HepG2 (cell line): ENCODE results near the gene CPSF7. TPM values are rescaled to one million over a fixed set of nuclear protein-coding genes. Genes with fewer than 3 reads are reported as not detected.

Experiments used
- ATAC-seq: fragments of 200-7000 bp; cut with Tn5 transposase; 3 replicates; pipeline ENCODE4 v1.9.1; 2020; ENCODE audit warnings: mild to moderate bottlenecking, moderate library complexity
- BruUV-seq: library from RNA; stranded (reverse); fragments of 400-500 nt; replicated peaks from 2 replicates; lab custom pipeline; 2021; lab: Mats Ljungman, UMichigan
- CTCF ChIA-PET: fragments of 300-600 bp; formaldehyde crosslinking; extraction: SDS; loops from one replicate; lab custom pipeline; 2021; ENCODE audit warnings: low total read pairs, inconsistent platforms, low intra/inter-chr PET ratio; lab: Yijun Ruan, JAX
- POLR2A ChIA-PET: fragments of 350-600 bp; sonication (Branson Sonifier 250); formaldehyde crosslinking; loops from one replicate; lab custom pipeline; 2020; ENCODE audit warnings: antibody characterized with exemption, inconsistent platforms; lab: Yijun Ruan, JAX
- DNase-seq: peaks from one replicate; pipeline ENCODE4 v3.0.0-alpha.2; 2015; ENCODE audit warnings: low spot score
- FAIRE-seq: peaks from 3 replicates; lab custom pipeline; 2011; peaks lifted over from hg19 to GRCh38; lab: Jason Lieb, UNC
- H2AFZ ChIP-seq: one replicate; pipeline ENCODE4 v1.6.1; 2011; ENCODE audit warnings: low read length, inconsistent platforms
- H3K27ac ChIP-seq: fragments of 300-600 bp; 3 replicates; pipeline ENCODE4 v1.8.0; 2011; ENCODE audit warnings: mixed run types, mild to moderate bottlenecking, mixed read lengths, low read length, inconsistent platforms; ENCODE audit not compliant: insufficient read depth; ENCODE audit errors: extremely low read length
- H3K27me3 ChIP-seq, 2 experiments: fragments of 200-600 bp in 1 of 2; 2 replicates in 1 of 2; 3 replicates in 1 of 2; pipeline versions ENCODE4 v1.6.0 to v1.8.0; 2011; ENCODE audit warnings: low read length in 2 of 2, mild to moderate bottlenecking in 2 of 2, moderate library complexity in 2 of 2, inconsistent platforms in 1 of 2; ENCODE audit not compliant: insufficient read depth in 2 of 2, control insufficient read depth in 1 of 2
- H3K36me3 ChIP-seq, 2 experiments: fragments of 200-600 bp in 1 of 2; replicated peaks in 1 of 2; 2 replicates in 1 of 2; 3 replicates in 1 of 2; pipeline versions ENCODE4 v1.5.1 to v1.8.0; 2011; ENCODE audit warnings: low read length in 2 of 2, inconsistent platforms in 1 of 2; ENCODE audit not compliant: insufficient read depth in 2 of 2, control insufficient read depth in 1 of 2
- H3K4me1 ChIP-seq: 2 replicates; pipeline ENCODE4 v1.5.1; 2012; ENCODE audit warnings: low read length, inconsistent platforms; ENCODE audit not compliant: insufficient read depth
- H3K4me2 ChIP-seq: 2 replicates; pipeline ENCODE4 v1.6.0; 2011; ENCODE audit warnings: low read depth, low read length, inconsistent platforms
- H3K4me3 ChIP-seq, 3 experiments: fragments of 200-600 bp in 1 of 3; sonication (generic), shearing (Covaris generic) in 1 of 3; replicated peaks in 1 of 3; 2 replicates each; pipeline ENCODE4 v1.5.1; 2011 to 2016; ENCODE audit warnings: low read length in 3 of 3, inconsistent platforms in 2 of 3, low read depth in 2 of 3, mild to moderate bottlenecking in 2 of 3, control low read depth in 1 of 3, mixed read lengths in 1 of 3; ENCODE audit not compliant: insufficient read depth in 1 of 3
- H3K79me2 ChIP-seq: one replicate; pipeline ENCODE4 v1.6.1; 2011; ENCODE audit warnings: low read length, inconsistent platforms; ENCODE audit not compliant: insufficient read depth
- H3K9ac ChIP-seq: 2 replicates; pipeline ENCODE4 v1.6.0; 2011; ENCODE audit warnings: mild to moderate bottlenecking, low read depth, low read length, inconsistent platforms; ENCODE audit not compliant: insufficient read depth
- H3K9me3 ChIP-seq: 2 replicates; pipeline ENCODE4 v1.5.1; 2012; ENCODE audit warnings: mild to moderate bottlenecking, low read length
- H4K20me1 ChIP-seq: 2 replicates; pipeline ENCODE4 v1.6.0; 2011; ENCODE audit warnings: inconsistent platforms, mild to moderate bottlenecking, low read length, moderate library complexity; ENCODE audit not compliant: insufficient read depth
- ATF7 ChIP-seq, 2 experiments: fragments of 450-650 bp in 1 of 2; sonication (generic) in 1 of 2; formaldehyde crosslinking in 1 of 2; IDR thresholded peaks; 2 replicates each; pipeline versions ENCODE4 v1.4.0 to v1.6.1; 2016 to 2020; ENCODE audit warnings: antibody characterized with exemption in 1 of 2, mild to moderate bottlenecking in 1 of 2, missing genetic modification reagents in 1 of 2
- FOXP1 ChIP-seq, 2 experiments: fragments of 450-650 bp in 1 of 2; IDR thresholded peaks; 2 replicates each; pipeline ENCODE4 v1.6.1; 2017 to 2018; ENCODE audit warnings: antibody characterized with exemption in 1 of 2
- KLF9 ChIP-seq: IDR thresholded peaks from 2 replicates; pipeline ENCODE4 v1.6.1; 2016; ENCODE audit warnings: low read depth
- LCORL ChIP-seq, 2 experiments: fragments of 450-650 bp in 1 of 2; sonication (generic) in 1 of 2; formaldehyde crosslinking in 1 of 2; IDR thresholded peaks; 2 replicates each; pipeline versions ENCODE4 v1.5.0 to v1.6.1; 2017 to 2020; ENCODE audit warnings: antibody characterized with exemption in 1 of 2, missing genetic modification reagents in 1 of 2
- POLR2AphosphoS2 ChIP-seq: IDR thresholded peaks from 2 replicates; pipeline ENCODE4 v1.6.1; 2011; ENCODE audit warnings: low read depth, low read length, improper control_type of control experiment
- RBM22 ChIP-seq: fragments of 200-400 bp; formaldehyde crosslinking; optimal IDR thresholded peaks from 2 replicates; pipeline ENCODE3; 2017; ENCODE audit warnings: mild to moderate bottlenecking, low read length, moderate library complexity
- SRSF1 ChIP-seq: fragments of 200-400 bp; formaldehyde crosslinking; optimal IDR thresholded peaks from 2 replicates; pipeline ENCODE3; 2017; ENCODE audit warnings: mild to moderate bottlenecking, low read depth, low read length, moderate library complexity
- ZNF407 ChIP-seq: sonication (generic); formaldehyde crosslinking; IDR thresholded peaks from one replicate; pipeline ENCODE4 v1.5.1; 2020; ENCODE audit warnings: mild to moderate bottlenecking, missing genetic modification reagents; ENCODE audit errors: not compliant biosample characterization
- ZNF562 ChIP-seq: sonication (generic); formaldehyde crosslinking; IDR thresholded peaks from 2 replicates; pipeline ENCODE4 v1.8.0; 2022; ENCODE audit warnings: missing genetic modification reagents, borderline replicate concordance
- ZNF629 ChIP-seq: sonication (generic); formaldehyde crosslinking; conservative IDR thresholded peaks from 2 replicates; pipeline ENCODE4 v1.5.0; 2020; ENCODE audit warnings: missing genetic modification reagents
- ZNF816 ChIP-seq: sonication (generic); formaldehyde crosslinking; IDR thresholded peaks from 2 replicates; pipeline ENCODE4 v1.8.0; 2022; ENCODE audit warnings: missing genetic modification reagents, mild to moderate bottlenecking, borderline replicate concordance
- ZNF841 ChIP-seq: sonication (generic); formaldehyde crosslinking; IDR thresholded peaks from 2 replicates; pipeline ENCODE4 v1.8.1; 2023; ENCODE audit warnings: missing genetic modification reagents, borderline replicate concordance
- ZSCAN25 ChIP-seq: sonication (generic); formaldehyde crosslinking; IDR thresholded peaks from 2 replicates; pipeline ENCODE4 v1.8.0; 2022; ENCODE audit warnings: mild to moderate bottlenecking, missing genetic modification reagents
- WGBS: methylation state at CpG from one replicate; pipeline ENCODE4 v1.1.6; 2017; ENCODE audit warnings: low lambda C conversion rate; 5-methylcytosine and 5-hydroxymethylcytosine counted together
- in situ Hi-C: cut with HindIII; loops from 2 replicates; pipeline ENCODE4 v1.10.0; 2017; ENCODE audit warnings: low pct_unique_long_range_greater_than_20kb; ENCODE audit not compliant: extremely low pct_ligation_motif_present
- intact Hi-C: fragments of 100-400 bp; cut with micrococcal nuclease; formaldehyde crosslinking; loops from one replicate; pipeline ENCODE4 v1.10.0; 2022; ENCODE audit not compliant: unreplicated experiment
- polyA plus RNA-seq, 8 experiments: library from polyadenylated mRNA; depleted of rRNA in 3 of 8; stranded (reverse) in 7 of 8; unstranded in 1 of 8; fragments of >200 nt; fragmentation: Illumina TruSeq in 4 of 8; extraction: Trizol in 4 of 8; gene quantifications; 2 replicates each; pipeline versions ENCODE4 v1.2.1 to v1.2.3, GENCODE V29; 2011 to 2016; ENCODE audit warnings: low read depth in 4 of 8, missing spikeins in 1 of 8, mixed read lengths in 1 of 8; ENCODE audit not compliant: insufficient read depth in 1 of 8
- total RNA-seq, 5 experiments: library from RNA; depleted of rRNA; stranded (reverse); fragments of >200 nt; fragmentation: Illumina TruSeq; extraction: Trizol; gene quantifications; 2 replicates each; pipeline ENCODE4 v1.2.3, GENCODE V29; 2016; ENCODE audit warnings: low read depth in 1 of 5
- TF ChIP-seq, protein P1 (sequence below): sonication (generic); formaldehyde crosslinking; IDR thresholded peaks from 2 replicates; pipeline ENCODE4 v1.8.1; 2023; ENCODE audit warnings: missing genetic modification reagents, mild to moderate bottlenecking, borderline replicate concordance

Gene CPSF7
- total and polyA plus RNA-seq, 2 of the 13 experiments (the other 11 are each of a cell fraction or from before 2014, with no cell fraction given) = 34.1 to 36.8 TPM

DNA sequence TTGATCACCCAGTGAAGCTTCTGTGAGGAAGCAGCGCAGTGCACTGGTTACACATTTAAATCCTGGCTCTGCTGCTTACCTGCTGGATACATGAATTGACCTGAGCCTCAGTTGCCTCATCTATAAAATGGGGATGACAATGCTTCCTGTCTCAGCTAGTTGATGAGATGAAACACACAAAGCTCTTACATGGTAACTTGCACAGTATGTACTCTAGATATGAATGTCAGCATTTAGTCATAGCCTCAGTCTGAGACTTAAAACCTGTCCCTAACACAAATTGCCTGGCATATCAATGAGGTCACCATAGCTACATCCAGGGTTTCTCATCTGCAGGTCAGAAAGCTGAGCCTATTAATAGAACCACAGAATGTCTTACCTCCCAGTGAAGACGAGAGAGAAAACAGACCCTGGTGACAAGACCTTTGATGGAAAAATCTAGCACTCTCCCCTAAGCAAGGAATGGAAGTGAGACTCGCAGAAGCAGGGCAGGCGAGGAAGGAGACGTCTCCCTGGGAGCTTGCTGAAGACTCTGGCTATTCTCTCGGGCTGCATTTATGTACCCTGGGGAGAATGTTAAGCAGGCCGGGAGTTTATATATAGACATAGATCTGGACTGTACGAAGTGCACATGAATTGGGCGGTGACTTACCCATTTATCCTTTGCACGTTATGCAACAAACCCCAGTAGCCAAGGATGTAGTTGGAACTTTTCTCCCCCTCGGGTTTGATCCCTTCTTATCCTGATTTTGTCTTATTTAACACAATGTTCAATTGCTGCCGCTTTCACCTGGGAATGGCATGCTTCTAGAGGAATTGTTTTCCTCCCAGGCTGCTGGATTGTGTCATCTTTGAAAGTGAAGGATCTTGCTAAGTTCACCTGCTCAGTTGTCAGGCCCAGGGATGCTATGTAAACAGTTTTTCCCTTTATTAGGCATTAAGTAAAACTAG, 18.1 kb upstream of the CPSF7 start:
- peaks cover 18 to 47% of the 10 kb centered on the region in 2 experiments for H3K36me3 ChIP-seq
- H2AFZ ChIP-seq = no peak overlapping the region
- H3K4me1 ChIP-seq = peaks cover 4% of the 10 kb centered on the region; the same call in 1 of the 2 replicates
- no peaks in the 10 kb centered on the region for H3K9me3 ChIP-seq
- in situ Hi-C loops = no loop called here
- intact Hi-C loops = loop anchor here (2.0 kb wide), 1 partner anchor 19 kb away; the partner anchor contains the start of gene CPSF7
- WGBS = 83% methylated on average over 11 of the region's 12 CpGs
- DNase-seq = no peak
- no peak overlapping the region for H3K4me3 ChIP-seq
- no peaks in the 10 kb centered on the region for H3K27me3 ChIP-seq
- BruUV-seq = TSS peak; percentile 10
- no peak overlapping the region for H3K4me2 ChIP-seq
- H3K9ac ChIP-seq = no peak overlapping the region
- peaks cover 5% of the 10 kb centered on the region for H3K79me2 ChIP-seq
- FAIRE-seq = no peak
- H4K20me1 ChIP-seq = 0 out of 2 replicates have a peak, but pooled peaks cover 7% of the 10 kb centered on the region
- ChIA-PET CTCF (no interaction called here), POLR2A (interaction anchor here (1.9 kb wide), 1 partner anchor 18 kb away, joined by 17 read pairs; the partner anchor contains the start of genes CPSF7 and SDHAF2)
- no peak overlapping the region for H3K27ac ChIP-seq
- no peak for ATAC-seq
- TF ChIP-seq ZNF816 = no peak
- TF ChIP-seq ZNF841 = no peak
- TF ChIP-seq SRSF1 = no peak
- no peak for TF ChIP-seq ZSCAN25 (CRISPR knock-in tag)
- TF ChIP-seq RBM22 = peak; percentile 20
- no peak for TF ChIP-seq ATF7 (IDR thresholded peaks at IDR 0.05)
- TF ChIP-seq ATF7 (CRISPR knock-in tag; IDR thresholded peaks at IDR 0.05) = no peak
- TF ChIP-seq LCORL (IDR thresholded peaks at IDR 0.05) = no peak
- TF ChIP-seq LCORL (CRISPR knock-in tag; IDR thresholded peaks at IDR 0.05) = no peak
- TF ChIP-seq ZNF629 (CRISPR knock-in tag) = peak; percentile 92
- TF ChIP-seq, protein P1, sequence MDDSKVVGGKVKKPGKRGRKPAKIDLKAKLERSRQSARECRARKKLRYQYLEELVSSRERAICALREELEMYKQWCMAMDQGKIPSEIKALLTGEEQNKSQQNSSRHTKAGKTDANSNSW (CRISPR knock-in tag) = no peak
- TF ChIP-seq ZNF562 (CRISPR knock-in tag) = no peak
- no peak for TF ChIP-seq KLF9
- TF ChIP-seq ZNF407 (CRISPR knock-in tag) = no peak
- no peak for TF ChIP-seq FOXP1 (IDR thresholded peaks at IDR 0.05)
- TF ChIP-seq FOXP1 (CRISPR knock-in tag; IDR thresholded peaks at IDR 0.05) = no peak
- TF ChIP-seq POLR2AphosphoS2 = no peak
